Measurements from ENCODE around the gene HUWE1. TPM values are rescaled to one million over a fixed set of nuclear protein-coding genes. Genes with fewer than 3 reads are reported as not detected.
"Not testable (repeated sequence)": the region's sequence is repeated elsewhere in the genome, so short reads cannot be mapped to it uniquely, and the experiment has no call there.

HUWE1 gene
- total RNA-seq, 1 donor from 2014 or later: 178 TPM

- no peak for DNase-seq (ENCODE audit: low spot score)
Measured at GRCh38 chrX:53606456-53606855, 80.1 kb downstream of the HUWE1 start.

- no peak for DNase-seq (ENCODE audit: low spot score)
Measured at GRCh38 chrX:53605004-53605403, 81.5 kb downstream of the HUWE1 start.

- no peak for DNase-seq (ENCODE audit: low spot score)
Measured at GRCh38 chrX:53599781-53600396, 86.6 kb downstream of the HUWE1 start.

DNA sequence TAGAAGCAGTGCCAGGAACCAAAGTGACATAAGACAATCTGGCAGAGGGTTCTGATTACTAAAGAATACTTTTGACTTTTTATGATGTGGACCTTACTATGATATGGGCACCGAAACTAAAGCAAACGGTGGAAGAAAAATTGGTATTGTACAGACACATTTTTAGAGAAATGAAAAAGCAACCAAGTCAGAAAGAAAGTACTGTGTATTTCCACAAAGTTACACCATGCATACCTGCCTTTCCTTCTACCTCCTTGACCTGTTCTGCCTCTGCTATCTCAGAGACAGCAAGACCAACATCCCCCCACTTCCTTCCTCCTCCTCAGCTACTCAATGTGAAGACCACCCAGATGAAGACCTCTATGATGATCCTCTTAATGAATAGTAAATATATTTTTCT, 88.3 kb downstream of the HUWE1 start:
- no peak for DNase-seq (ENCODE audit: low spot score)

GRCh38 chrX:53595266-53595810, 91.2 kb downstream of the HUWE1 start:
- no peak for DNase-seq (ENCODE audit: low spot score)

GRCh38 chrX:53594354-53594753, 92.2 kb downstream of the HUWE1 start:
- no peak for DNase-seq (ENCODE audit: low spot score)

GRCh38 chrX:53587795-53588420, 98.6 kb downstream of the HUWE1 start:
- DNase-seq (ENCODE audit: low spot score): no peak

GRCh38 chrX:53584891-53585290, 101.6 kb downstream of the HUWE1 start:
- no peak for DNase-seq (ENCODE audit: low spot score)

- DNase-seq (ENCODE audit: low spot score): no peak
Measured at GRCh38 chrX:53583571-53583970, 102.9 kb downstream of the HUWE1 start.

- DNase-seq (ENCODE audit: low spot score): no peak
Measured at GRCh38 chrX:53580742-53581504, 105.6 kb downstream of the HUWE1 start.

DNA sequence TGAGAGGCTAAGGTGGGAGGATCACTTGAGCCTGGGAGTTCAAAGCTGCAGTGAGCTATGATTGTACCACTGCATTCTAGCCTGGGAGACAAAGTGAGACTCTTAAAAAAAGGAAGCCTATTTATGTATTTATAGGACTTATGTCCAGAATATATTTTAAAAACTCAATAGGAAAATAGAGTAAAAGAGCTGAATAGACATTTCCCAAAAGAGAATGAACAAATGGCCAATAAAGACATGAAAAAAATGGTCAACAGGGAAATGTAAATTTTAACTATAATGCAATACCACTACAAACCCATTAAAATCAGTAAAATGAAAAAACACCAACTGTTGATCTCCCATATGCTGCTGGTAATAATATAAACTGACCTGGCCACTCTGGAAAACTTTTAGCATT, 115.0 kb downstream of the HUWE1 start:
- no peak for DNase-seq (ENCODE audit: low spot score)

- DNase-seq (ENCODE audit: low spot score): no peak
Measured at GRCh38 chrX:53563324-53563723, 123.2 kb downstream of the HUWE1 start.

DNA sequence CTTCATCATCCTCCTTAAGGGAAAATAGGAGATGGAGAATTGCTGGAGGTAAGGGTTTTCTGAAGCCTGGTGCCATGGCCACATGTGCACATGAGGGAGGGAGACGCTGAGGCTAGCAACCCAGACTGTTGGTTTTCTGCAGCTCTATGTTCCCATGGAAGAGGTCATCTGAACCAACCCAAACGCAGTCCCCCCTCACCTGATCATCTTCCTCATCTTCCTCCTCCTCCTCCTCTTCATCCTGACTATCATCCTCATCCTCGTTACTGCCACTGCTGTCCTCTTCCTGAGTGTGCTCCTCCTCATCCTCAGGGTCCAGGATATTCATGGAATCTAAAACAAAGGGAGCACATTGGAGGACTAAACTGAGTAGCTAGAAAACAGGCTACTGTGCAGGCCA, 124.6 kb downstream of the HUWE1 start:
- DNase-seq (ENCODE audit: low spot score): no peak

DNA sequence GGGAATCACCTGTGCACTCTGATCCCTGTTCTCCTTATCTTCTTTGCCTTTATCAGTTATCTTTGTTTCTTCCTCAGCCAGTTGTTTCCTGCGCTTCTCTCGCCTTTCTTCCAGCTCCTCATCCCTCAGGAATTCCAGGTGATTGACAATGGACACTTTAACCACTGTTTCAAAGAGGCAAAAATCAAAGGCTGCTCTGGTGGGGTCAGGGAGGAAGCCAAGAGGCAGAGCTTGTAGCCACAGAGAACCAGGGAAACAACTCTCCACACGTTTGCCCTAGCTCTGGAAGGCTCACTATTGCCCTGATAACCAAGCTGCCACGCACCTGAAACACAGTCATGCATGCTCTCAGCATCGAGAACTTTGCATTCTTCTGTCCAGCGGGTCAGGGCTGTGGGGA, 127.9 kb downstream of the HUWE1 start:
- no peak for DNase-seq (ENCODE audit: low spot score)

DNA sequence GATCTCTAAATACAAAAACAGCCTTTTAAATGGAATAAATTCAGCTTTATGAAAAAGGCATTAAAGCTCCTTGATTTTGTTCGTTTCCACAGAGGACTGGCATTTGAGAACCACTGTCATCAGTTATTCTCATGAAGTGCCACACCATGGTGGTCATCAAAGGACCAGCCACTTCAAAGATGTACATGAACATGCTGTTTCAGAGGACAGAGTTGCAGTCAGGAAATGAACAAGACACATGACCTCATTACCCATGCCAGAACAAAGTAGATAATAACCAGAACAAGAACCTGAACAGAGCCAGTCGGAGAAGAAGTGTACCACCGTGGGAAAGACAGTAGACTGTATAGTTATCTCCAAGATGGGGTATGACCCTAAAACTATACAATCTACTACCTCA, 129.7 kb downstream of the HUWE1 start:
- no peak for DNase-seq (ENCODE audit: low spot score)

DNA sequence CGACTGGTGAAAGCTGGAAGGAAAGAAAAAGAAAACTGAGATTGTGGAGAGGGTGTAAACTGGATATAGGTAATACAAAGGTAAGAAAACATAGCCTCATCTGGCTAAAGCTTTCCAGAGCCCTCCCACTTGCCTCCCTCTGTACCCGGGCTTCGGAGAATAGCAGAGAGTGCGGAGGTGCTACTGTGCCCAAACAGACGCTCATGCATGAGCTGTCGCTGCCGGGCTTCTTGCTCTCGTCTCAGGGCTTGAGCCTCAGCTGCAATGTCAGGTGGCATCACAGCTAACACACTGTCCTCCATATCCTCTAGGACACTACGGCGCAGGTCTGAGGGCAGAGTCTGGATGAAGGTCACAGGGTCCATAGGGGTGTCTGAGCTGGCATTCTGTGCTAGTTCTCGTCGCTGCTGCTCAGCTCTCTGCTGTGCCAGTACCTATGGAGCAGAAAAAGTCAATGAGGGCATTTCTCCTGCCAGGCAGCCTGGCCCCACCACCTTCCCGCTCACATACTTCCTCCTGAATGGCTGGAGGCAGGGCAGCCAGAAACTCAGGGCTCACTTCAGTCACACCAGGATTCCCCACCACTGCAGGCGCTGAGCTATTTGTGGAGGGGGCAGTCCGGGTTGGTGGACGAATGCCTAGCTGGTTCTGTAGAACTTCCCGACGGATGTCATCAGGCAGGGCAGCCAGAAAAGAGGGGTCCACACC, 135.6 kb downstream of the HUWE1 start:
- DNase-seq (ENCODE audit: low spot score): no peak

DNA sequence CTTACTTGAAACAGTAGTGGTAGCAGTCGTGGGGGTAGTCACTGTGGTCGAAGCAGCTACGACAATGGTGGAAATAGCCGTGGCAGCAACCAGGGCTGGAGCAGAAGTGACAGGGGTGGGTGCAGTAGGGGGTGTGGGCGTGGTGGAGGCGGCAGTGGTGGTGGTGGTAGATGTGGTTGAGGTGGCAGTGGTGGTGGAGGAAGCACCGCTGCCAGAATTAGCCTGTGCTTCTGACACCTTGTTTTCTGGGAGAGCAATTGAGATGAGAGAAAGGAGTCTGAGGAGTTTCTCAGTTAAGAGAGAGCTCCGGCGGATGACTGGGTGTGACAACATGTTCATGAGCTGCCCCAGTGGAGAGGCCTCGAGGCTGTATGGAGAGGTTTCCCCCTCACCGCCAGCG, 138.9 kb downstream of the HUWE1 start:
- DNase-seq (ENCODE audit: low spot score): no peak

DNA sequence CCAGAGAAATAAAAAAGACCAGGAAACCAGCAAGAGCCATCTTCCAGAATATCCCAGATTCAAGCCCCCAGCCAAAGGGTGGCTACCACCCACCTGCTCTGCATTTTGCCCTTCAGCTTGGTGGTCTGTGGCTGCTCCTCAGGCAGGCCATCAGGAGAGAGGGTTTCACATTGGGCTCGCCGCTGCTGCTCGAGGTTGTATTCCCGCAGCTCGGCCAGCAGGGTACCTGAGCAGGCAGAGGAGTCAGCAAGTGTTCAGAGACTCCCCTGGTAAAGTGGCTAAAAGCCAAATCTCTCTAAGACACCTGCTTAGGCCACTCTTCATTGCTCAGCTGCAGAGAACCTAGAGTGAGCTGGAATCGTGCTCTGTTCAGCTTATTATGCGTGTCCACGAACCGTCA, 141.6 kb downstream of the HUWE1 start:
- DNase-seq (ENCODE audit: low spot score): no peak

DNA sequence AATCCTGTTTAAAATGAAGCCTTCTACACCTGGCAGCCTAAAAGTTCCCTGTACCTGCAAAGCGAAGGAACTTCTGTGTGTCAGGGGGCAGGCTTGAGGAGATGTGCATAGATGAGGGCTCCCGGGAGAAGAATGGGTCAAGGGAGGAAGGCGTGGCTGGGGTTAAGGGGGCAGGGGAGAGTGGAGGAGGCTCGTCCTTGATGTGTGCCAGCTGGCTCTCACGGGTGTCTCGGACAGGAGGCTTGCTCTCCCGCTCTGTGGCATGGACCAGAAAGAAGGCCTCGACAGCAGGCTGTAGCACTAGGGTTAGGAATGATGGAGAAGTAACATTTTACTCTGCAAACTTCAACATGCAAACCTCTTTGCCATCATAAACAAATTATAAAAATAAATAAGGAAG, 147.7 kb downstream of the HUWE1 start:
- DNase-seq (ENCODE audit: low spot score): no peak

- DNase-seq (ENCODE audit: low spot score): not testable (repeated sequence)
Measured at GRCh38 chrX:53531255-53531966, 155.1 kb downstream of the HUWE1 start.

DNA sequence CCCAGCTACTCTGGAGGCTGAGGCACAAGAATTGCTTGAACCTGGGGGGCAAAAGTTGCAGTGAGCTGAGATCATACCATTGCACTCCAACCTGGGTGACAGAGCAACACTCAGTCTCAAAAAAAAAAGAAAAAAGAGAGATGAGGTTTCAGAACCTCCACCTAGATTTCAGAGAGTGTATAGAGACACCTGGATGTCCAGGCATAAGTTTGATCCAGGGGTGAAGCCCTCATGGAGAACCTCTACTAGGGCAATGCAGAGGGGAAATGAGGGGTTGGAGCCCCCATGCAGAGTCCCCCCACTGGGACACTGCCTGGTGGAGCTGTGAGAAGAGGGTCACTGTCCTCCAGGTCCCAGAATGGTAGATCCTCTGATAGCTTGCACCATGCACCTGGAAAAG, 159.5 kb downstream of the HUWE1 start:
- no peak for DNase-seq (ENCODE audit: low spot score)
